HL-60 (cell line): ENCODE data around the gene TUG1.

Experiments used
- GABPA ChIP-seq: IDR thresholded peaks from 2 replicates; pipeline ENCODE4 v1.6.1; 2012; ENCODE audit warnings: low read depth
- POLR2AphosphoS5 ChIP-seq: IDR thresholded peaks from 2 replicates; pipeline ENCODE4 v1.6.1; 2012; ENCODE audit warnings: low read depth
- SPI1 ChIP-seq: IDR thresholded peaks from 2 replicates; pipeline ENCODE4 v1.6.1; 2012; ENCODE audit warnings: low read depth, mild to moderate bottlenecking, borderline replicate concordance
- TF ChIP-seq, protein P1 (sequence below): IDR thresholded peaks from one replicate; pipeline ENCODE4 v1.5.1; 2011; ENCODE audit warnings: low read length, control low read depth, inconsistent platforms; ENCODE audit not compliant: insufficient read depth
- TF ChIP-seq, protein P2 (sequence below): IDR thresholded peaks from 2 replicates; pipeline ENCODE4 v1.6.1; 2012; ENCODE audit warnings: low read depth; ENCODE audit not compliant: insufficient replicate concordance

GRCh38 chr22:30979932-30980331 lies 10.9 kb downstream of the TUG1 start:
- TF ChIP-seq, protein P1, sequence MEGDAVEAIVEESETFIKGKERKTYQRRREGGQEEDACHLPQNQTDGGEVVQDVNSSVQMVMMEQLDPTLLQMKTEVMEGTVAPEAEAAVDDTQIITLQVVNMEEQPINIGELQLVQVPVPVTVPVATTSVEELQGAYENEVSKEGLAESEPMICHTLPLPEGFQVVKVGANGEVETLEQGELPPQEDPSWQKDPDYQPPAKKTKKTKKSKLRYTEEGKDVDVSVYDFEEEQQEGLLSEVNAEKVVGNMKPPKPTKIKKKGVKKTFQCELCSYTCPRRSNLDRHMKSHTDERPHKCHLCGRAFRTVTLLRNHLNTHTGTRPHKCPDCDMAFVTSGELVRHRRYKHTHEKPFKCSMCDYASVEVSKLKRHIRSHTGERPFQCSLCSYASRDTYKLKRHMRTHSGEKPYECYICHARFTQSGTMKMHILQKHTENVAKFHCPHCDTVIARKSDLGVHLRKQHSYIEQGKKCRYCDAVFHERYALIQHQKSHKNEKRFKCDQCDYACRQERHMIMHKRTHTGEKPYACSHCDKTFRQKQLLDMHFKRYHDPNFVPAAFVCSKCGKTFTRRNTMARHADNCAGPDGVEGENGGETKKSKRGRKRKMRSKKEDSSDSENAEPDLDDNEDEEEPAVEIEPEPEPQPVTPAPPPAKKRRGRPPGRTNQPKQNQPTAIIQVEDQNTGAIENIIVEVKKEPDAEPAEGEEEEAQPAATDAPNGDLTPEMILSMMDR = no peak
- TF ChIP-seq POLR2AphosphoS5 = no peak
- no peak for TF ChIP-seq GABPA
- TF ChIP-seq, protein P2, sequence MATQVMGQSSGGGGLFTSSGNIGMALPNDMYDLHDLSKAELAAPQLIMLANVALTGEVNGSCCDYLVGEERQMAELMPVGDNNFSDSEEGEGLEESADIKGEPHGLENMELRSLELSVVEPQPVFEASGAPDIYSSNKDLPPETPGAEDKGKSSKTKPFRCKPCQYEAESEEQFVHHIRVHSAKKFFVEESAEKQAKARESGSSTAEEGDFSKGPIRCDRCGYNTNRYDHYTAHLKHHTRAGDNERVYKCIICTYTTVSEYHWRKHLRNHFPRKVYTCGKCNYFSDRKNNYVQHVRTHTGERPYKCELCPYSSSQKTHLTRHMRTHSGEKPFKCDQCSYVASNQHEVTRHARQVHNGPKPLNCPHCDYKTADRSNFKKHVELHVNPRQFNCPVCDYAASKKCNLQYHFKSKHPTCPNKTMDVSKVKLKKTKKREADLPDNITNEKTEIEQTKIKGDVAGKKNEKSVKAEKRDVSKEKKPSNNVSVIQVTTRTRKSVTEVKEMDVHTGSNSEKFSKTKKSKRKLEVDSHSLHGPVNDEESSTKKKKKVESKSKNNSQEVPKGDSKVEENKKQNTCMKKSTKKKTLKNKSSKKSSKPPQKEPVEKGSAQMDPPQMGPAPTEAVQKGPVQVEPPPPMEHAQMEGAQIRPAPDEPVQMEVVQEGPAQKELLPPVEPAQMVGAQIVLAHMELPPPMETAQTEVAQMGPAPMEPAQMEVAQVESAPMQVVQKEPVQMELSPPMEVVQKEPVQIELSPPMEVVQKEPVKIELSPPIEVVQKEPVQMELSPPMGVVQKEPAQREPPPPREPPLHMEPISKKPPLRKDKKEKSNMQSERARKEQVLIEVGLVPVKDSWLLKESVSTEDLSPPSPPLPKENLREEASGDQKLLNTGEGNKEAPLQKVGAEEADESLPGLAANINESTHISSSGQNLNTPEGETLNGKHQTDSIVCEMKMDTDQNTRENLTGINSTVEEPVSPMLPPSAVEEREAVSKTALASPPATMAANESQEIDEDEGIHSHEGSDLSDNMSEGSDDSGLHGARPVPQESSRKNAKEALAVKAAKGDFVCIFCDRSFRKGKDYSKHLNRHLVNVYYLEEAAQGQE = no peak
- no peak for TF ChIP-seq SPI1
